MM.1S (cell line): ENCODE results near the gene ANKLE1.

Experiments
- DNase-seq: peaks from one replicate; pipeline ENCODE4 v3.0.0-alpha.2; 2015
- H2AFZ ChIP-seq: fragments of 300-600 bp; sonication (generic); 2 replicates; pipeline ENCODE4 v1.6.0; 2016; ENCODE audit warnings: antibody characterized with exemption, low read length
- H3F3A ChIP-seq: fragments of 300-600 bp; sonication (generic); 2 replicates; pipeline ENCODE4 v1.6.1; 2016; ENCODE audit warnings: mild to moderate bottlenecking, antibody characterized with exemption, low read length, moderate library complexity, mixed read lengths; ENCODE audit not compliant: insufficient read depth
- H3K27ac ChIP-seq: fragments of 300-600 bp; sonication (generic); 2 replicates; pipeline ENCODE4 v1.5.1; 2016; ENCODE audit warnings: mild to moderate bottlenecking, low read length
- H3K27me3 ChIP-seq: fragments of 300-600 bp; sonication (generic); replicated peaks from 2 replicates; pipeline ENCODE4 v1.6.0; 2016; ENCODE audit warnings: low read length; ENCODE audit not compliant: insufficient read depth
- H3K36me3 ChIP-seq: fragments of 300-600 bp; sonication (generic); replicated peaks from 2 replicates; pipeline ENCODE4 v1.6.1; 2016; ENCODE audit warnings: mild to moderate bottlenecking, low read length, mixed read lengths; ENCODE audit not compliant: insufficient read depth
- H3K4me1 ChIP-seq: fragments of 300-600 bp; sonication (generic); 2 replicates; pipeline ENCODE4 v1.6.1; 2016; ENCODE audit warnings: low read length, mixed read lengths
- H3K4me2 ChIP-seq: fragments of 300-600 bp; sonication (generic); 2 replicates; pipeline ENCODE4 v1.6.0; 2016; ENCODE audit warnings: low read depth, low read length
- H3K4me3 ChIP-seq: fragments of 300-600 bp; sonication (generic); 2 replicates; pipeline ENCODE4 v1.5.1; 2016; ENCODE audit warnings: low read length, mixed read lengths
- H3K79me2 ChIP-seq: fragments of 300-600 bp; sonication (generic); 2 replicates; pipeline ENCODE4 v1.6.1; 2016; ENCODE audit warnings: mixed run types, low read length, mixed read lengths
- H3K9ac ChIP-seq: fragments of 300-600 bp; sonication (generic); 2 replicates; pipeline ENCODE4 v1.6.1; 2016; ENCODE audit warnings: low read length, mixed read lengths
- H3K9me2 ChIP-seq: fragments of 300-600 bp; sonication (generic); replicated peaks from 2 replicates; pipeline ENCODE4 v1.6.1; 2016; ENCODE audit warnings: mild to moderate bottlenecking, low read length, mixed read lengths; ENCODE audit not compliant: insufficient read depth
- H3K9me3 ChIP-seq: fragments of 300-600 bp; sonication (generic); replicated peaks from 2 replicates; pipeline ENCODE4 v1.6.1; 2016; ENCODE audit warnings: mild to moderate bottlenecking, low read length, mixed read lengths; ENCODE audit not compliant: insufficient read depth
- H4K20me1 ChIP-seq: fragments of 300-600 bp; sonication (generic); 2 replicates; pipeline ENCODE4 v1.6.1; 2016; ENCODE audit warnings: mild to moderate bottlenecking, low read length, moderate library complexity, mixed read lengths; ENCODE audit not compliant: insufficient read depth
- CTCF ChIP-seq: fragments of 300-600 bp; sonication (generic); IDR thresholded peaks from 2 replicates; pipeline ENCODE4 v1.5.1; 2016; ENCODE audit warnings: antibody characterized with exemption, low read length, mixed read lengths
- EZH2 ChIP-seq: fragments of 300-600 bp; sonication (generic); optimal IDR thresholded peaks from 2 replicates; pipeline ENCODE3; 2017; ENCODE audit warnings: low read depth, mild to moderate bottlenecking, antibody characterized with exemption, low read length, mixed read lengths
- EZH2phosphoT487 ChIP-seq: fragments of 300-600 bp; sonication (generic); IDR thresholded peaks from 2 replicates; pipeline ENCODE4 v1.6.1; 2018; ENCODE audit warnings: antibody characterized with exemption, low read length

ANKLE1 gene

DNA sequence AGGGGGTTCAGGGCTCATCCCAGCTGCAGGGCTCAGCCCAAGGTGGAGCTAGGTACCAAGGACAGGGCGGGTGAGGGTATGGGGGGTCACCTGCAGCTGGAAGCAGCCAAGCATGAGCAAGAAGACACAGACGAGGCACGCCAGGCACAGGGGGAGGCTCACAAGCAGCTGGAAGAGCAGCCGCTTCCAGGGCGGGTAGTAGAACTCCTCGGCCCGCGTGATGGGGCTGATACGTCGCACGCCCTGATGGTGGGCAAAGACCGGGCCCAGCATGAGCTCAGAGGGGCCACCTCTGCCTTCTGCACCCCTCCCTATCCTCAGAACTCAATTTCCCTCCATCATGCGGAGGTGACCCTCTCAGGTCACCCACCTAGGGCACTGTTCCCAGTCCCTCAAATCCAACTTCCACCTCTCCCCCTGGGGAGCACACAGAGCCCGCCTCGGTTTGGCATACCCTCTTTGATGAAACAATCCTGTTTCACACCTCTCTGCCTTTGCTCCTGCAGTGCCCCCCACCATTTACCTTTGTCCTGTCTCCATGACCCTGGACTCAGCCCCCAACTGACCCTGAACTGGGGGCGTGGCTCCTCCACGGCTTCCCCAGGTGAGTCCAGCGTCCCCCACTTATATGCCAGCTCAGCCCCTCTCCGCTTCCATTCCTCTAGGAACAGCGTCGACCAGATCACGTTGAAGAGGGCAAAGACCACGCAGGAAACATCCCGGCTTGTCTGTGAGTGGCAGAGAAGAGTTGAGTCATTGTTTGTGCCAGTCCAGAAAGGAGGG, 48.8 kb downstream of the ANKLE1 start:
- H3K9ac ChIP-seq = no peak overlapping the region
- no peaks in the 10 kb centered on the region for H3K36me3 ChIP-seq

GRCh38 chr19:17331045-17331558, 49.4 kb downstream of the ANKLE1 start:
- no peak overlapping the region for H2AFZ ChIP-seq
- H3K9ac ChIP-seq = no peak overlapping the region
- no peak for DNase-seq
- H3K4me1 ChIP-seq = 0 out of 2 replicates have a peak, but pooled peaks cover 5% of the 10 kb centered on the region
- no peaks in the 10 kb centered on the region for H3K9me2 ChIP-seq
- H3K4me3 ChIP-seq = no peak overlapping the region
- H3F3A ChIP-seq = peaks cover 10% of the 10 kb centered on the region
- H3K27ac ChIP-seq = no peak overlapping the region
- H4K20me1 ChIP-seq = no peaks in the 10 kb centered on the region
- no peak for TF ChIP-seq CTCF
- H3K79me2 ChIP-seq = no peaks in the 10 kb centered on the region
- H3K9me3 ChIP-seq = no peaks in the 10 kb centered on the region
- no peaks in the 10 kb centered on the region for H3K36me3 ChIP-seq
- peaks cover 38% of the 10 kb centered on the region for H3K27me3 ChIP-seq
- no peak overlapping the region for H3K4me2 ChIP-seq

More for the DNA sequence above, 48.8 kb downstream of the ANKLE1 start:
- H3K4me1 ChIP-seq = 0 out of 2 replicates have a peak, but pooled peaks cover 5% of the 10 kb centered on the region
- H3K9me3 ChIP-seq = no peaks in the 10 kb centered on the region
- no peaks in the 10 kb centered on the region for H3K9me2 ChIP-seq
- H3K27me3 ChIP-seq = peaks cover 38% of the 10 kb centered on the region
- TF ChIP-seq CTCF = no peak
- no peak for TF ChIP-seq EZH2
- TF ChIP-seq EZH2phosphoT487 = no peak
- H3K79me2 ChIP-seq = no peaks in the 10 kb centered on the region
- H3F3A ChIP-seq = peaks cover 9% of the 10 kb centered on the region; the same call in 1 of the 2 replicates
- no peaks in the 10 kb centered on the region for H4K20me1 ChIP-seq
- H3K4me3 ChIP-seq = no peak overlapping the region
- no peak overlapping the region for H3K27ac ChIP-seq
- no peak overlapping the region for H2AFZ ChIP-seq
- no peak overlapping the region for H3K4me2 ChIP-seq
- no peak for DNase-seq

- Histone ChIP-seq H3K9me3 (no peaks in the 10 kb centered on the region), H3K9me2 (no peaks in the 10 kb centered on the region), H3K4me1 (0 out of 2 replicates have a peak, but pooled peaks cover 5% of the 10 kb centered on the region), H3F3A (peaks cover 18% of the 10 kb centered on the region), H3K4me2 (no peak overlapping the region), H3K27ac (no peak overlapping the region), H3K36me3 (no peaks in the 10 kb centered on the region), H4K20me1 (no peaks in the 10 kb centered on the region), H3K4me3 (no peak overlapping the region), H2AFZ (no peak overlapping the region), H3K79me2 (no peaks in the 10 kb centered on the region), H3K9ac (no peak overlapping the region), H3K27me3 (peaks cover 38% of the 10 kb centered on the region)
- DNase-seq = no peak
- TF ChIP-seq CTCF = no peak
- TF ChIP-seq EZH2phosphoT487 = no peak
- TF ChIP-seq EZH2 = no peak
Observed at GRCh38 chr19:17332360-17332676, 50.6 kb downstream of the ANKLE1 start.
